Measurements from ENCODE around the gene RCOR2. TPM values are rescaled to one million over a fixed set of nuclear protein-coding genes. Genes with fewer than 3 reads are reported as not detected.

The RCOR2 gene
- total and polyA plus RNA-seq, 2 of the 13 experiments (the other 11 are each of a cell fraction or from before 2014, with no cell fraction given) = 8.3 to 8.5 TPM

- TF ChIP-seq ZNF414 (CRISPR knock-in tag; IDR thresholded peaks at IDR 0.05) = 0 out of 2 replicates have a peak, but pooled peaks have one; percentile 33
- peak; percentile 54; the same call in 1 of the 2 replicates for TF ChIP-seq ERF (CRISPR knock-in tag; IDR thresholded peaks at IDR 0.05)
- 0 out of 2 replicates have a peak, but pooled peaks have one; percentile 38 for TF ChIP-seq ZNF205 (CRISPR knock-in tag; IDR thresholded peaks at IDR 0.05)
- TF ChIP-seq ZNF224 (CRISPR knock-in tag; IDR thresholded peaks at IDR 0.05) = 0 out of 2 replicates have a peak, but pooled peaks have one; percentile 60
- no peak for TF ChIP-seq JUNB (CRISPR knock-in tag; IDR thresholded peaks at IDR 0.05; ENCODE audit: borderline replicate concordance)
- 0 out of 2 replicates have a peak, but pooled peaks have one; percentile 31 for TF ChIP-seq ZC3H4 (CRISPR knock-in tag; IDR thresholded peaks at IDR 0.05; ENCODE audit: borderline replicate concordance)
- no peak for TF ChIP-seq RFXANK (CRISPR knock-in tag; IDR thresholded peaks at IDR 0.05)
- peak; percentile 80 for TF ChIP-seq HNRNPK (IDR thresholded peaks at IDR 0.05; ENCODE audit: low read depth, low read length, poor library complexity, severe bottlenecking)
- TF ChIP-seq THAP11 (CRISPR knock-in tag; IDR thresholded peaks at IDR 0.05) = peak; percentile 34; the same call in 1 of the 2 replicates
- TF ChIP-seq ZNF737 (CRISPR knock-in tag; IDR thresholded peaks at IDR 0.05; ENCODE audit: borderline replicate concordance) = no peak
- no peak for TF ChIP-seq STAG1 (CRISPR knock-in tag; IDR thresholded peaks at IDR 0.05)
- TF ChIP-seq SRSF1 (optimal IDR thresholded peaks at IDR 0.05; ENCODE audit: low read depth, low read length) = peak; percentile 92
- peak; percentile 58 for TF ChIP-seq MED8 (CRISPR knock-in tag; IDR thresholded peaks at IDR 0.05; ENCODE audit: insufficient replicate concordance)
- TF ChIP-seq NCOA2 (CRISPR knock-in tag; IDR thresholded peaks at IDR 0.05) = peak; percentile 36; the same call in 1 of the 2 replicates
- peak; percentile 74; the same call in 1 of the 2 replicates for TF ChIP-seq EED (CRISPR knock-in tag; IDR thresholded peaks at IDR 0.05)
- TF ChIP-seq FOXA1 (IDR thresholded peaks at IDR 0.05) = no peak
- TF ChIP-seq FOXA1 (CRISPR knock-in tag; IDR thresholded peaks at IDR 0.05) = no peak
- no peak for TF ChIP-seq ZZZ3 (CRISPR knock-in tag; IDR thresholded peaks at IDR 0.05; ENCODE audit: borderline replicate concordance)
- TF ChIP-seq GABPB1 (CRISPR knock-in tag; IDR thresholded peaks at IDR 0.05) = peak; percentile 73
- TF ChIP-seq CCDC6 (CRISPR knock-in tag; IDR thresholded peaks at IDR 0.05) = peak; percentile 10; the same call in 1 of the 2 replicates
- TF ChIP-seq MAX (IDR thresholded peaks at IDR 0.05) = peak; percentile 94
- peak; percentile 57 for TF ChIP-seq RXRA (CRISPR knock-in tag; IDR thresholded peaks at IDR 0.05)
- no peak for TF ChIP-seq ZFYVE20 (CRISPR knock-in tag; IDR thresholded peaks at IDR 0.05; ENCODE audit: borderline replicate concordance, low read depth)
- peak; percentile 72 for TF ChIP-seq ZGPAT (CRISPR knock-in tag; IDR thresholded peaks at IDR 0.05)
- peak; percentile 88 for TF ChIP-seq TFDP1 (CRISPR knock-in tag; IDR thresholded peaks at IDR 0.05; ENCODE audit: borderline replicate concordance)
- TF ChIP-seq HNF4A (CRISPR knock-in tag; IDR thresholded peaks at IDR 0.05) = peak; percentile 43; the same call in 1 of the 2 replicates
- peak; percentile 91 for TF ChIP-seq SP5 (CRISPR knock-in tag; IDR thresholded peaks at IDR 0.05; ENCODE audit: borderline replicate concordance, low read depth)
- no peak for TF ChIP-seq NFE2 (CRISPR knock-in tag; IDR thresholded peaks at IDR 0.05)
- TF ChIP-seq ZNF556 (CRISPR knock-in tag; IDR thresholded peaks at IDR 0.05; ENCODE audit: borderline replicate concordance) = peak; percentile 3; the same call in 1 of the 2 replicates
Observed at GRCh38 chr11:63919267-63920125, 2.5 kb upstream of the RCOR2 start (continued).

Data from HepG2 (cell line).